K562 (cell line): ENCODE results near the gene TFB2M. TPM values are rescaled to one million over a fixed set of nuclear protein-coding genes. Genes with fewer than 3 reads are reported as not detected.
"Not testable (repeated sequence)": the region's sequence is repeated elsewhere in the genome, so short reads cannot be mapped to it uniquely, and the experiment has no call there.

Experiments
- CREM ChIP-seq: IDR thresholded peaks from 2 replicates; pipeline ENCODE4 v1.6.1; 2014; ENCODE audit warnings: antibody characterized with exemption, low read depth
- DMBX1 ChIP-seq: fragments of 250-450 bp; sonication (Bioruptor Pico); IDR thresholded peaks from 2 replicates; pipeline ENCODE4 v1.8.0; 2022; ENCODE audit warnings: inconsistent platforms, mild to moderate bottlenecking, moderate library complexity, borderline replicate concordance
- GABPA ChIP-seq: fragments of 200-800 bp; sonication (Bioruptor generic); conservative IDR thresholded peaks from 2 replicates; pipeline ENCODE4 v1.6.1; 2016; ENCODE audit warnings: low read depth, missing genetic modification characterization, missing compliant biosample characterization
- GTF2E2 ChIP-seq: fragments of 200-800 bp; sonication (Bioruptor generic); IDR thresholded peaks from 2 replicates; pipeline ENCODE4 v1.6.1; 2016; ENCODE audit warnings: missing genetic modification characterization, missing compliant biosample characterization
- HDAC1 ChIP-seq, 2 experiments: fragments of 450-650 bp; IDR thresholded peaks; 2 replicates each; pipeline ENCODE4 v1.6.1; 2016 to 2017; ENCODE audit warnings: inconsistent platforms in 1 of 2, mild to moderate bottlenecking in 1 of 2, moderate library complexity in 1 of 2
- PATZ1 ChIP-seq: fragments of 250-450 bp; sonication (Bioruptor Pico); IDR thresholded peaks from 2 replicates; pipeline ENCODE4 v1.5.0; 2020; ENCODE audit warnings: mild to moderate bottlenecking, borderline replicate concordance
- RAD51 ChIP-seq: fragments of 450-650 bp; IDR thresholded peaks from 2 replicates; pipeline ENCODE4 v1.7.1; 2016; ENCODE audit warnings: low read depth, mild to moderate bottlenecking, borderline replicate concordance
- SPI1 ChIP-seq: IDR thresholded peaks from 2 replicates; pipeline ENCODE4 v1.6.1; 2011; ENCODE audit warnings: low read depth, low read length, control low read depth, borderline replicate concordance
- ZBTB40 ChIP-seq, 2 experiments: fragments of 450-650 bp in 1 of 2; sonication (generic) in 1 of 2; formaldehyde crosslinking in 1 of 2; IDR thresholded peaks; 2 replicates each; pipeline versions ENCODE4 v1.7.1 to v1.9.0; 2016 to 2022; ENCODE audit warnings: inconsistent platforms in 1 of 2, mild to moderate bottlenecking in 1 of 2, missing genetic modification reagents in 1 of 2
- ZNF592 ChIP-seq: fragments of 450-650 bp; IDR thresholded peaks from 2 replicates; pipeline ENCODE4 v1.6.1; 2017; ENCODE audit warnings: antibody characterized with exemption, mild to moderate bottlenecking
- polyA plus RNA-seq, 8 experiments: library from polyadenylated mRNA; depleted of rRNA in 4 of 8; stranded (reverse) in 5 of 8; unstranded in 3 of 8; fragments of >200 nt; fragmentation: Nextera tagmentation in 2 of 8; fragmentation: Illumina TruSeq in 1 of 8; extraction: Ambion mirVana in 2 of 8; extraction: Trizol in 1 of 8; gene quantifications; 2 replicates each; pipeline versions ENCODE4 v1.2.1 to v1.2.3, GENCODE V29; 2011 to 2014; ENCODE audit warnings: inconsistent platforms in 1 of 8, missing spikeins in 1 of 8
- total RNA-seq, 7 experiments: library from RNA; depleted of rRNA in 6 of 7; stranded (reverse); fragments of >200 nt in 6 of 7; fragmentation: Illumina TruSeq in 2 of 7; extraction: Trizol in 2 of 7; gene quantifications; 2 replicates each; pipeline versions ENCODE4 v1.2.1 to v1.2.3, GENCODE V29; 2011 to 2021; ENCODE audit warnings: low replicate concordance in 1 of 7

The TFB2M gene
- total and polyA plus RNA-seq, 9 of the 15 experiments (the other 6 are each of a cell fraction or from before 2014, with no cell fraction given) = 55.1 to 162 (median 70.6) TPM

- TF ChIP-seq PATZ1 = 0 out of 2 replicates have a peak, but pooled peaks have one; percentile 15
- peak; percentile 14; the same call in 1 of the 2 replicates for TF ChIP-seq RAD51
- 0 out of 2 replicates have a peak, but pooled peaks have one; percentile 20 for TF ChIP-seq ZBTB40 (IDR thresholded peaks at IDR 0.05)
- TF ChIP-seq ZBTB40 (CRISPR knock-in tag; IDR thresholded peaks at IDR 0.05) = not testable (repeated sequence)
- 0 out of 2 replicates have a peak, but pooled peaks have one; percentile 46 for TF ChIP-seq GTF2E2 (tag)
- 0 out of 2 replicates have a peak, but pooled peaks have one; percentile 9 for TF ChIP-seq CREM
- peak; percentile 64 for TF ChIP-seq GABPA (tag)
- 0 out of 2 replicates have a peak, but pooled peaks have one; percentile 66 for TF ChIP-seq DMBX1 (CRISPR knock-in tag)
- TF ChIP-seq HDAC1 (IDR thresholded peaks at IDR 0.05) = 0 out of 4 replicates have a peak, but pooled peaks of 1 of the 2 experiments have one; percentile 30
- TF ChIP-seq ZNF592 = peak; percentile 77; the same call in 1 of the 2 replicates
- peak; percentile 98 for TF ChIP-seq SPI1
Measured at GRCh38 chr1:246571309-246571708, 5.2 kb upstream of the TFB2M start (continued).
